H1 (cell line): Measurements from ENCODE around the gene C11orf65. TPM values are rescaled to one million over a fixed set of nuclear protein-coding genes. Genes with fewer than 3 reads are reported as not detected.

Source experiments
- CBX5 ChIP-seq: fragments of 300-800, 300-1000 bp; sonication (generic); IDR thresholded peaks from 2 replicates; pipeline ENCODE4 v1.7.1; 2016; ENCODE audit warnings: antibody characterized with exemption, low read length, low read depth
- CHD7 ChIP-seq: fragments of 300-600 bp; sonication (generic); IDR thresholded peaks from 2 replicates; pipeline ENCODE4 v1.7.1; 2012; ENCODE audit warnings: low read length, moderate library complexity, mild to moderate bottlenecking, inconsistent platforms; ENCODE audit not compliant: insufficient replicate concordance
- HDAC6 ChIP-seq: IDR thresholded peaks from one replicate; pipeline ENCODE4 v1.7.1; 2012; ENCODE audit warnings: low read depth, mild to moderate bottlenecking, inconsistent platforms, low read length, moderate library complexity
- KDM5A ChIP-seq: fragments of 200-600 bp; IDR thresholded peaks from 2 replicates; pipeline ENCODE4 v1.7.1; 2012; ENCODE audit warnings: mild to moderate bottlenecking, low read length, inconsistent platforms, mixed read lengths
- MAFK ChIP-seq: IDR thresholded peaks from 2 replicates; pipeline ENCODE4 v1.6.1; 2012; ENCODE audit warnings: low read depth, mild to moderate bottlenecking, improper control_type of control experiment, low read length
- MAX ChIP-seq: IDR thresholded peaks from 2 replicates; pipeline ENCODE4 v1.6.1; 2012; ENCODE audit warnings: inconsistent platforms
- SIX5 ChIP-seq: IDR thresholded peaks from 2 replicates; pipeline ENCODE4 v1.6.1; 2011; ENCODE audit warnings: mild to moderate bottlenecking, low read depth, low read length
- SRF ChIP-seq: IDR thresholded peaks from 2 replicates; pipeline ENCODE4 v1.6.1; 2011; ENCODE audit warnings: mild to moderate bottlenecking, low read depth, low read length, moderate library complexity
- TAF1 ChIP-seq: IDR thresholded peaks from 2 replicates; pipeline ENCODE4 v1.6.1; 2011; ENCODE audit warnings: mild to moderate bottlenecking, low read depth, low read length
- USF2 ChIP-seq: IDR thresholded peaks from 2 replicates; pipeline ENCODE4 v1.6.1; 2011; ENCODE audit warnings: low read length, improper control_type of control experiment
- polyA plus RNA-seq, 7 experiments: library from polyadenylated mRNA; depleted of rRNA in 3 of 7; stranded (reverse) in 5 of 7; unstranded in 2 of 7; fragments of >200 nt in 5 of 7; fragments of 200-250 nt in 2 of 7; gene quantifications; 1 replicate in 5 of 7; 2 replicates in 1 of 7; 4 replicates in 1 of 7; pipeline versions ENCODE4 v1.2.1 to v1.2.3, GENCODE V29; 2011 to 2013; ENCODE audit warnings: missing spikeins in 2 of 7, mixed read lengths in 2 of 7
- total RNA-seq: library from RNA; stranded (reverse); fragmentation: NEBNext Ultra II Directional; extraction: Animal tissue kit (Norgen Biotek cat#: 25700); gene quantifications from 2 replicates; pipeline ENCODE4 v1.2.1, GENCODE V29; 2021

Gene C11orf65
- total and polyA plus RNA-seq, 2 of the 8 experiments (the other 6 are each of a cell fraction or from before 2014, with no cell fraction given) = 0.14 to 0.22 TPM

- no peak for TF ChIP-seq CHD7
- TF ChIP-seq USF2 = no peak
- no peak for TF ChIP-seq CBX5
- no peak for TF ChIP-seq HDAC6
- no peak for TF ChIP-seq SIX5
- TF ChIP-seq MAFK = no peak
- TF ChIP-seq TAF1 = no peak
- no peak for TF ChIP-seq MAX
- TF ChIP-seq KDM5A = no peak
- TF ChIP-seq SRF = no peak
Measured at GRCh38 chr11:108370315-108370714, 97.0 kb downstream of the C11orf65 start (continued).
